ENCODE measurements around the gene SEMA4G.

The SEMA4G gene, protein sequence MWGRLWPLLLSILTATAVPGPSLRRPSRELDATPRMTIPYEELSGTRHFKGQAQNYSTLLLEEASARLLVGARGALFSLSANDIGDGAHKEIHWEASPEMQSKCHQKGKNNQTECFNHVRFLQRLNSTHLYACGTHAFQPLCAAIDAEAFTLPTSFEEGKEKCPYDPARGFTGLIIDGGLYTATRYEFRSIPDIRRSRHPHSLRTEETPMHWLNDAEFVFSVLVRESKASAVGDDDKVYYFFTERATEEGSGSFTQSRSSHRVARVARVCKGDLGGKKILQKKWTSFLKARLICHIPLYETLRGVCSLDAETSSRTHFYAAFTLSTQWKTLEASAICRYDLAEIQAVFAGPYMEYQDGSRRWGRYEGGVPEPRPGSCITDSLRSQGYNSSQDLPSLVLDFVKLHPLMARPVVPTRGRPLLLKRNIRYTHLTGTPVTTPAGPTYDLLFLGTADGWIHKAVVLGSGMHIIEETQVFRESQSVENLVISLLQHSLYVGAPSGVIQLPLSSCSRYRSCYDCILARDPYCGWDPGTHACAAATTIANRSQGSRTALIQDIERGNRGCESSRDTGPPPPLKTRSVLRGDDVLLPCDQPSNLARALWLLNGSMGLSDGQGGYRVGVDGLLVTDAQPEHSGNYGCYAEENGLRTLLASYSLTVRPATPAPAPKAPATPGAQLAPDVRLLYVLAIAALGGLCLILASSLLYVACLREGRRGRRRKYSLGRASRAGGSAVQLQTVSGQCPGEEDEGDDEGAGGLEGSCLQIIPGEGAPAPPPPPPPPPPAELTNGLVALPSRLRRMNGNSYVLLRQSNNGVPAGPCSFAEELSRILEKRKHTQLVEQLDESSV

DNA sequence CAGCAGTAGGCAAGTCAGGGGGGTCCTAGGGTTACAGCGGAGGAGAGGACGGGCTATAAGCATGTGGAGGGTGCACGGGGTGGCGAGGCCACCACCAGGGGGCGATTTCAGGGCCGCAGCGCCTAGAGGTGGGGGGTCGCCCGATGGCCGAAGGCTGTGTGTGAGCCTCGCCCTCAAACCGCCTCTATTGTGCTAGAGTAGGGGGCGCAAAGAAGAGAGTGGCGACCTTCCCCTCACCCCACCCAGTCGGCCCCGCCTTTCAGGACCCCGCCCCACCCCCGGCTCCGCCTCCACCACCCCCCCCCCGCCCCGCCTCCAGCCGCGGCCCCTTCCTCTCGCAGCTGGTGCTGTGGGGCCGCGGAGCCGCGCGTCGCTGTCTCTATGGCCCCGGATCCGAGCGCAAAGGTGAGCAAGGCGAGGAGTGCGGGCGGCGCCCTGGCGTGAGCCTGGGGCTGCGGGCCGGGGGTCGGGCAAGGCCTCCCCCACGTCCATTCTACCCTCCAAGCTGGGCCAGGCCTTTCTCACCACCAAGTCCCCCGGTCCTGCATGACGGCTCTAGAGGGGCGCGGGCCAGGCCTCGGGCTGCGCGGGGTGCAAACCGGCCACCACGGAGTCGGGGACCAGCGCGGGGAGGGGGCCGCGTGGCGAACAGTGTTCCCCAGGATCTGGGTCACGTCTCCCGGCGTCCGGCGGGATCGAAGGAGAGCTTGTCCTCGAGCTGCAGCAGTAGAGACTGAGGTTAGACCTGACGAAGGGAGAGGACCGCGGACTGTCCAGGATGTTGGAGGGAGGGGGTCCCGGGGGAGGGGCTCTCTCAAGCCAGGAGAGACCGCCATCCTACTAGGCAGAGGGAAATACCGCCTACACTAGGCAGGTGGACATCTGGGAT is at the start of gene SEMA4G:
SEMA4G (plus strand) TSS at position 318 of the 889 bp plus-strand sequence. CDS start 3,409 bp downstream, outside the sequence.
- peak; percentile 36 for DNase-seq

DNA sequence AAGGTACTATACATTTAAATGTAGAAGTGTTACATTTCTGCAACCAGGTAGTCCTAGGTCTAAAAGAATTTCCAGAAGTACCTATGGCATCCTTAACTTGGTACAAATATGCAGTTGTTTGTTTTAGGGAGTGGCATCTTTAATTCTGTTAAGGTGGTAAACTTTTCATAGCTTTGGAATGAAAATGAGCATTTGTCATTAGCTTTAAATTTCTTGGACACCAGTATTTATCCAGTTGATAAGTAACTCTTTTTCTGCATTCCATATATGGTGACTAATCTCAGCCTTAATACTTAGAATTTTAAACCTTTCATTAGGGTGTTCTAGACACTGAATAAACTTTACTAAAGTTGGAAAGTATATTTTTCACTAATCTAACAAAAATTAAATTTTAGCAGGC is 45.7 kb upstream of the SEMA4G start:
- DNase-seq: no peak

- no peak for DNase-seq
Observed at GRCh38 chr10:100927266-100927665, 42.0 kb upstream of the SEMA4G start.

DNA sequence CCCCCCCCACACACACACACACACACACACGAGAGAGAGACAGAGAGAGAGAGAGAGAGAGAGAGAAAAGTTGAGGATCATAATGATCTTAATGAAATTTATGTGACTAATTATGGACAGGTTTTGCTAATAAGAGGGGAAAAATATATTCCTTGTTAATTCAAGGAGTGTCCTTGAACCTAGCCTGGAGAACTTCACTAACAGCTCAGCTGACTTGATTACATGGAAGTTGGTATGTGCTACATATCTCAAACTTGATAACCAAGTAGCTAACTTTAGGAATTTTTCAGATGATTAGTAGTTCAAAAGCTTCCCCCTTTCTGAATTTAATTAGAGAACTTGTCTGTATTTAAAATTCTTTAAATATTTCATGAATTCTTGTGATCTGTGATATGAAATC is 41.3 kb upstream of the SEMA4G start:
- DNase-seq: no peak

DNA sequence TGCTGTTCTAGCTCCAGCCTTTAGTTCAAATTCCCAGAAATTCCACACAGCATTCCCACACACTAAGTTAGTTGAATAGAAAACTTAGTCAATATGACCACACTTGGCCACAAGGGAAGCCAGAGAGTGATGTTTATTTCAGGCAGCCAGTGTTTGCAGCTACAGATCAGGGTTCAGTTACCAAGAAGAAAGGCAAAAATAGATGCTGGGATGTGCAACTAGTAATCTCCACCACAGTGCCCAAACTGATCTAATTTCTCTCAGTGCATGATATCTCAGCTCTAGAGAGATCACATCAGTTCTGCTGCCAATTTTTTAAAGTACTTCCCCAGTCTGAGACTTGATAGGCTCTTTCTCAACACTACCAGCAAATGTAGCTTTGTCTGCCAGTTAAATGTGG is 38.9 kb upstream of the SEMA4G start:
- no peak for DNase-seq

GRCh38 chr10:100934084-100934659 is 35.1 kb upstream of the SEMA4G start:
- DNase-seq: no peak

GRCh38 chr10:100939763-100940344 is 29.4 kb upstream of the SEMA4G start:
- no peak for DNase-seq

GRCh38 chr10:100942229-100942628 is 27.1 kb upstream of the SEMA4G start:
- DNase-seq: no peak

DNA sequence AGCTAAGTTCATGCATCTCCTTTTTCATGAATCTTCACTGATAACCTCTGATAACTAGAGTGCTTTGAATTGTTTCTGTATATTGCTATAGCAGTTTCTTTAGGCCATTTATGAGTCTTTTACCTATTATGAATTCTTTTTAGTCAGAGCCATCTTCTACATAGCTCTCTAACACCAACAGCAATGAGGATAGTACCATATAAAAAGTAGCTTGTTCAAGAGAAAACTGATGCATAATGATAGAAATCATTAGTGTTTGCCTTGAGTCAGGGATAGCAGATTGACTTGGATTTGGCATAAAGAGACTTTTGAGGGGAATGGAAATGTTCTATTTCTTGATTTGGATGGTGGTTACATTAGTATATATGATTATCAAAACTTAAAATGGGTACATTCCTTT is 25.8 kb upstream of the SEMA4G start:
- no peak for DNase-seq

DNA sequence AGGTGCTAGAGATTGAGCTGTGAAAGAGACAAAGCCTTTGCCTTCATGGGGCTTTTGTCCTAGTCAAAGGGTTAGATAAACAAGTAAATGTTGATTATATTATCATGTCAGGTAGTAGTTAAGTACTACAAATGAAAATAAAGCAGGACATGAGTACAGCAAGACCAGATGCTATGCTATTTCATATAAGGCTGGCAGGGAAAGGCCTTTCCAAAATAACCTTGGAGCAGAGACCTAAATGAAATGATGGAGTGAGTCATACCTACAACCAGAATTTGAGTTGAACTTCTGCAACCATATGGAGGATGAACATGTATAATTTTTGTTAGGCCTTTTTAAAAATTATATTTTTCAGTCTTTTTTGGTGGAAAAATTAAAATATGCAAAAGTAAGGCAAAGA is 23.6 kb upstream of the SEMA4G start:
- no peak for DNase-seq

GRCh38 chr10:100948916-100949315 is 20.4 kb upstream of the SEMA4G start:
- DNase-seq: no peak

DNA sequence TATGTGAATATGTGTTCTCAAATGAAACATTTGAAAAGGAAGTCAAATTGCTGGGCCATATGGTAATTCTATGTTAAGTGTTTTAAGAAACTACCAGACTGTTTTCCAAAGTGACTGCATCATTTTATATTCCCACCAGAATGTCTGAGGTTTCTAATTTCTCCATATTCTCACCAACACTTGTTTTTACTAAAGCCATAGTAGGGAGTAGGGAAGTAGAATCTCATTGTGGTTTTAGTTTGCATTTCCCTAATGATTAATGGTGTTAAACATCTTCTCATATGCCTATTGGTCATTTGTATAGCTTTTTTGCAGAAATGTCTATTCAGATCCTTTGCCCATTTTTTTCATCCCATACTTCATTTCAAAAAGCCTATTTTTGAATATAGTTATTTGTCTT is 9.1 kb upstream of the SEMA4G start:
- no peak for DNase-seq

- DNase-seq: no peak
Observed at GRCh38 chr10:100962351-100963080, 6.8 kb upstream of the SEMA4G start.

DNA sequence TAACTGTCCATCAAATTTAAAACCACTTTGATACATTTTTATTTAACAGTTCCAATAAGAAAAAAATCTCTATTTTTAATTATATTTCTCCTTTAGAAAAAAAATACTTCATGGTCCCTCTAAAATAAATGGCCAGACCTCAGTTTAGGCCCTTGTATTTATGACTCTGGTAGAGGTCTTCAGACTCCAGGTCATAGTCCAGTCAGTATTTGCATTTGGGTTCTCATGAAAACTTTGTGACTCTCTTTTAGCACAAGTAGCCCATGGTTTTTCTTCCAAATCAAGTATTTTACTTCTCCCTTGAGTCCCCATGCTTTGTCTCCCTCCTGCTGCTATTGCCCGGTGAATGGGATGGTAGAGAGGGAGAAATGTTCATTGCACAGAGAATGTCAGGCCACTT is 5.5 kb upstream of the SEMA4G start:
- no peak for DNase-seq

GRCh38 chr10:100965820-100966219 is 3.5 kb upstream of the SEMA4G start:
- DNase-seq: no peak

GRCh38 chr10:100966887-100967286 is 2.4 kb upstream of the SEMA4G start:
- no peak for DNase-seq

DNA sequence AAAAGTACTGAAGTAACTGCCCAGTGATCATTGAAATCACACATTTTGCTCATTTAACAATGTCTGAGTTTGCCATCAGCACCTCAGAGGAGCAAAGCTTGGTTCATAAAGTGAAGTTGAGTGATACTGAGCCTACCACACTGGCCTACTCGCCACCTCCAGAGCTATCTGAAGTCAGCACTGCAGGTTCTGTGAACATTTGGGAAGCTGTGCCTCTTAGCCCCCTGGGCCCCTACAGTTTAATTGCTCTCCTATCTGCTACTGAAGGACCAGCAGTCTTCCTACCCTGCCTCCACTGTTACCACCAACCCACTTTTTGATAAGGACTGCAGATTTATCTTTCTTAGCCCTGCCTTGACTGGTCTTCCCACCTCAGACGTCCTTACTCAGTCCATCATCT is 2.0 kb upstream of the SEMA4G start:
- no peak for DNase-seq

- no peak for DNase-seq
Observed at GRCh38 chr10:100968062-100968736, 1.1 kb upstream of the SEMA4G start.

GRCh38 chr10:100968863-100969186 is 479 bp upstream of the SEMA4G start:
- no peak for DNase-seq

DNA sequence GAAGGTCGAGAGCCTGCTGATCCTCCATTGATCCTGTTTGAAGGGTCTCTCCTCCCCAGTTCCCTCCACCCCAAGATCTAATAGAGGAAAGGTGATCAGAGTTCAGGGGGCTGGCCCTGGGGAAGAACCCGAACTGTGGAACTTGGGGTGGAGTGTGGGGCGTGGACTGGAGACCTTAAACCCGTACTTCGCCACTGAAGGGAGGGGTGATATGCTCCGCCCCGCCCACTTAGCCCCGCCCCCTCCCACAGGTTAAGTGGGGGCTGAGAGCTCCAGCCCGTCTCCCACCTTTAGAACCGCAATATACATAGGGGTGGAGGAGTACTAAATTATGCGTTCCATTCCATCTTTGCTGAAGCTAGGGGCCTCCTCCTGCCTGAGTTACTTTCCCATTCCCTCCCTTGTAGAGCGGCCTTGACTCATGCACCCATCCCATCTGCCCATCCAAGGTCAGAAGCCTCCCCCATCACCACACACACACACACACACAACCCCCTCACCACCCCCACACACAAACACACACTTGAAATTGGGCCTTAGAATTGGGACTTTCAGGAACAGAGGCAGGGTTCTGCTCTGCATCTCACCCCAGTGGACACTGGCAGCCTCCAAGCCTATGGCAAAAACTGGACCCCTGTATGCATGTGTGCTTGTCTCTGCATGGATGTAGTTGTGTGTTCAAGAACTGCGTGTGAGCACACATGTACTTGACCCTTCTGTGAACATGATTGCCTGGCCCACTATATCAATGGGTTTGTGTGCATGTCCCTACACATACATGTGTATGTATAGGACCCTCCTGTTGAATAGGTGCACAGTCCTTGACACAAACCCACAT is 991 bp downstream of the SEMA4G start:
- no peak for DNase-seq
